A549 treated with AZD9567 at 1 μM for 4 hours (cell line): ENCODE measurements around the gene ABCB8. TPM values are rescaled to one million over a fixed set of nuclear protein-coding genes. Genes with fewer than 3 reads are reported as not detected.

Experiments used
- total RNA-seq: library from RNA; stranded (reverse); fragments of 200-300 nt; extraction: Qiagen RNA extraction; gene quantifications from 5 replicates; pipeline ENCODE4 v1.2.3, GENCODE V29; 2022; ENCODE audit not compliant: insufficient read depth

ABCB8 gene
- total RNA-seq, result 40.4 to 52.5 TPM (median 50.5 TPM) in 5 replicates

DNA sequence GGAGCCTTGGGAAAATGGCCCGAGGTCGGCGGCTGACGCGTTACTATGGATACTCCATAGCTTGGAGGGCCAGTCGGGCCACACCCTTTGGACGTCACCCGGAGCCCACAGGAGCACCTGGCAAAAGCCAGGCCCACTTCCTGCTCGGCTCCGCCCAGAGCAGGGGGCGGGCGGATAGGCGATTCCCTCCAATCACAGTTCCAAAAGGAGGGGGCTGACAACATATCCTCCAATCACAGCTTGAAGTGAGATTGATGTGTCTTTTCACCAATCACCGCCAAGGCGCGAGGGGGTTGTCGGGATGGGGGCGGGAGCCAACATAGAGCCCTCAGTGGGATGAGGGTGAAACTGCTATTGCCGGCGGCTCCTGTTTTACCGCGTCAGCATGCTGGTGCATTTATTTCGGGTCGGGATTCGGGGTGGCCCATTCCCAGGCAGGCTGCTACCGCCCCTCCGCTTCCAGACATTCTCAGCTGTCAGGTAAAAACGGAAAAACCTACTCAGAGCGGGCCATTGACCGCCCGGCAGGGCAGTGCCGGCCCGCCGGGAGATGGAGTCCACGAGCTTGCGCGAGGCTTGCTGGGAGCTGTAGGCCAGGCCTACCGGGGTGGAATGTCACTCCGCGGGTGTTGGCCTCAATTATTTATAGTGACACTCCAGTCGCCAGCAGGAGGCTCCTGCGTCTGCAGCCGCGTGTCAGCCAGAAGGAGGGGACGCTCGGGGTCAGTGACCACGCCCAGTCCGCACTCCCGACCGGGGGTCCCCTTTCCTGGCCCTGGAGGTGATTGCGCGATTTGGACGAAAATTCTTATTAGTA is at the start of gene ABCB8:
Gene ABCB8, plus strand, starts transcription at position 320 of the 817 bp plus-strand sequence. Its CDS starts 66 bp downstream, at position 386.

GRCh38 chr7:150990416-150991186 is 37.6 kb upstream of the ABCB8 start, which contains the start of gene NOS3:
Gene NOS3 (plus strand): TSS chr7:150991017. CDS start chr7:150993804, 2,787 bp downstream.

DNA sequence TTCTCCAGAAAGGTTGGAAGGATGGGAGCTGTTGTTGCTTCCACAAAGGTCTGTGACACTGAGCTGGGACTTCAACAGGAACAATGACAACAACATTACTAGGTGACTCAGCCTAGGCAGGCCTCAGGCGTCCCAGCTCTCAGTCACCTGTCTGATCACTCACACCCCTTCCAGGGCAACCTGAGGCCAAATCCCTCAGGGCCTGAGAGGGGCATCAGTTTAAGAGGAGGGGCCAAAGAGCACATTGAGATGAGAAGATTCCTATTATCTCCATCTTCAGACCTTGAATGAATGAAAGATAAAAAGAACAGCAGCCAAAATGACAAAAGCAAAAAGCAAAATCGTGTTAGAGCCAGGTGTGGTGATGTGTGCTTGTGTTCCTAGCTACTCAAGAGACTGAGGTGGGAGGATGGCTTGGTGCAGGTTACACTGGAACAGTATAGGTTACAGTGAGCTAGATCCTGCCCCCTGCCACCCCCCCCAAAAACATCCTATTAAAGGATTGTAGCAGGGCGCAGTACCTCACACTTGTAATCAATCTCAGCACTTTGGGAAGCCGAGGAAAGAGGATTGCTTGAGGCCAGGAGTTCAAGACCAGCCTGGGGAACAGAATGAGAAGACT is 3.7 kb upstream of the ABCB8 start, which contains the start of gene ATG9B:
Gene ATG9B, minus strand, starts transcription at position 60 of the 622 bp plus-strand sequence. CDS start 71 bp downstream, outside the sequence.

DNA sequence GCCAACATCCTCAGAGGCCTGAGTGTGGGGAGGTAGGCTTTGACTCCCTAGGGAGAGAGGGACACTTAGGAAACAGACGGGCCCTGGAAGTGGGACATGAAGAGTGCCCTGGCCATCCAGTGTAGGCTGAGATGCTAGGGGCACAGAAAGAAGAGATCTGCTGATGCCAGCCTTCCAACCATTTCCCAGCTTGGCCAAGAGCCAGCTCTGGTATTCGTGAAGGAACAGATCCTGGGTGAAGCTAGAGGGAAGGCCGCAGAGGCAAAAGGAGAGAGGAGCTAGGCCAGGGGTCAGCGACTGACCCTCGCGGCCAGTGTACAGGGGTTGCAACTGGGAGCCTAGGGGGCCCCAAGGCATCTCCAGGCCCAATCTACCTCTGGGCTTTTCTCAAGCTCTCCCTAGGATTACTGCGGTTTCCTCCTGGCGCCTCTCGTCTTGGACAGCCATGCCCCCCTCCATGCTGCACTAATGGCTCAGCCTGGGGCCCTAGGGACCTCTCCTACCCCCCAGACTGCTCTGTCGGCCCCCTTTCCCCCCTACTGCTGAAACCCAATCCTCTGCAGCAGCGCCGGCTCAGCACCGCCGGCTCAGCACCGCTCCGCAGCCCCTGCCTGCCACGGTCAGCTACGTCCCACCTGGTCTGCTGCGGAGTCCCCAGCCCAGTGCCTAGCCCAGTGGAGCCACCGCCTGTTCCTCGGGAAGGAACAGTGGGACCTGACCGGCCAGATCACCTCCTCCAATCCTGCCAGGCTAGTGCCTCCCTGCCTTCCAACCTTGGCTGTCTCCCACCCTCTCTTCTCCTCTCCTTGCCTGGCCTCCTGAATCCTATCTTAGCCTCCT is 19.9 kb downstream of the ABCB8 start, which contains the start of gene ASIC3:
Gene ASIC3, plus strand, starts transcription at position 556 of the 840 bp plus-strand sequence. CDS start 355 bp downstream, outside the sequence.

GRCh38 chr7:151057506-151057988 is 29.3 kb downstream of the ABCB8 start, which contains the start of gene CDK5:
Gene CDK5 (minus strand): TSS chr7:151057897. CDS start chr7:151057848, 49 bp downstream.

GRCh38 chr7:151059367-151060112 is 31.3 kb downstream of the ABCB8 start, which contains the start of gene SLC4A2:
Gene SLC4A2 (plus strand): TSS chr7:151059589. CDS start chr7:151061988, 2,399 bp downstream.

DNA sequence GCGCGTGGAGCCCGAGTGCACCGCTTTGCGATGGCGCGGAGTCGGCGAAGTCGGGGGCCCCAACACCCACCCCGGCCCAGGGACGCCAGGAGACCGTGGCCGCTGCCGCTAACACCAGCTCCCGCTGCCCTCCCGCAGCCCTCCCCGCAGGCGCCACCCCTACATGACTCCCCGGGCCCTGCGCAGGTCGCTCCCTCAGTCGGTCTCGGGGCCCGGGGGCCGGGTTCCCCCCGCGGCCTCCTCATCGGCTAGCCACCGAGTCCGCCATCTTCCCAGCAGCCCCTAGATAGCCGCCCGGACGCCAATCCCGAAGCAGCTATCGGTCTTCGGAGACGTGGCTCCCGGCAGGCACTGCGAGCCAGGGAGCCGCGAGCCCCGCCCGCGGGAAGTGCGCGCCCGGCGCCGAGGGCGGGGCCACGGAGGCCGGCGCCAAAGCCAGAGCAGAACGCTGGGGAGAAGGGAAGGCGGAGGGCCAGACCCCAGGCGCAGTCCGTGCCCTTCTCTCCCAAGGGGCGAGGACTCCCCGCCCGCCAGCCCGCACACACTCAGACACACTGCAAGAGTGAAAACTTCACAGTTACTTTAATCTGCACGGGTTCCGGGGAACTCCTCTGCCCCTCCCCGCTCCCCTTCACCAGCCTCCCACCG is 52.4 kb downstream of the ABCB8 start, which contains the start of gene FASTK:
Gene FASTK, minus strand, starts transcription at position 288 of the 648 bp plus-strand sequence. Its CDS starts 43 bp downstream, at position 245.

DNA sequence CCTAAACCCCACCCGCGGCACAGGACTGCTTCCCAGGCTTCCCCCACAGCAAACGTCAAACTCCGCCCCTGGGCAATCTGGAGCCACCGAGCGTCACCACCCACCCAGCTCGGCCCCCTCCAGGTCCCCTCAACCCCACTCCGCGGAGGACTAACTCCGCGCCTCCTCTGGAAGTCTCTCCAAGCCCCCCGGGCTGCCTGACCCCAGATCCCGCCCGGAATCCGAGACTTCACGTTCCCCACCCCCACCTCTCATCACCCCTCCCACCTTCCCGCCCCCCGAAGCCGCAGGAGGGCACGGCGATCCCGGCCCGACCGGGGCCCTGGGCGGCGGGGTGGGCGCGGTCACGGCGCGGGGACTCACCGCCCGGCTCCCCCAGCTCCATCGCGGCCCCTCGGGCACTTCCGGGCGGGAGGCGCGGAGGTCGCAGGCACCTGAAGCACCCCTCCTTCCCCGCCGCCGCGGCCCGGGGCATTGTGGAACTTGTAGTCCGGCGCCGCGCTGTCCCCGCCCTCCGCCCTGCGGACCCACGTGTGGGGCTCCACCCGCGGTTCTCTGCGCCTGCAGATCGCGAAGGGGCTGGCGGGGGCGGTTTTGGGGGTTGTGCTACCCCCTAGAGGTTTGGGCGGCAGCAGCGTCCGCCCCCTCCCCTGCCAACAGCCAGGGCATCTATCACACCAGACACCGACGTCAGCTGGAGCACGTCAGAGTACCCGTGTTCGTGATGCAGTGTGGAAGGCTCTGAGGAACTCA is 55.0 kb downstream of the ABCB8 start, which contains the start of gene TMUB1:
Gene TMUB1, minus strand, starts transcription at position 423 of the 753 bp plus-strand sequence. CDS start 930 bp downstream, outside the sequence.

GRCh38 chr7:151085691-151086620 is 57.7 kb downstream of the ABCB8 start, which contains the start of gene AGAP3:
Gene AGAP3 (plus strand): TSS chr7:151086475. CDS start chr7:151086742, 267 bp downstream.

Other genes starting within 250 kb of the ABCB8 start
- 0.14 to 0.24 TPM in 2 of 5 replicates, not detected in the others for gene TMEM176B, start 228.1 kb upstream of the ABCB8 start, total RNA-seq
- 0.19 TPM in 1 of 5 replicates, not detected in the others for gene TMEM176A, start 227.7 kb upstream of the ABCB8 start, total RNA-seq
- gene AOC1, start 175.9 kb upstream of the ABCB8 start, total RNA-seq, result 0.03 to 0.07 TPM in 2 of 5 replicates, not detected in the others
- gene KCNH2, start 50.1 kb upstream of the ABCB8 start, total RNA-seq, result 0.74 to 1.6 TPM (median 1.5 TPM) in 5 replicates
- gene NOS3, start 37.4 kb upstream of the ABCB8 start, total RNA-seq, result 0.15 to 0.42 TPM (median 0.24 TPM) in 4 of 5 replicates, not detected in the other
- 0.54 to 0.91 TPM (median 0.71 TPM) in 4 of 5 replicates, not detected in the other for gene ATG9B, start 4.0 kb upstream of the ABCB8 start, total RNA-seq
- gene ASIC3, start 20.1 kb downstream of the ABCB8 start, total RNA-seq, result 7.7 to 12.8 TPM (median 10.8 TPM) in 5 replicates
- gene CDK5, start 29.4 kb downstream of the ABCB8 start, total RNA-seq, result 29.7 to 38.6 TPM (median 30.6 TPM) in 5 replicates
- gene SLC4A2, start 31.1 kb downstream of the ABCB8 start, total RNA-seq, result 149 to 274 TPM (median 247 TPM) in 5 replicates
- gene FASTK, start 52.4 kb downstream of the ABCB8 start, total RNA-seq, result 50.3 to 91.6 TPM (median 84.4 TPM) in 5 replicates
- 29.4 to 54.1 TPM (median 48.7 TPM) in 5 replicates for gene TMUB1, start 55.0 kb downstream of the ABCB8 start, total RNA-seq
- gene AGAP3, start 58.0 kb downstream of the ABCB8 start, total RNA-seq, result 41.3 to 67.4 TPM (median 64.9 TPM) in 5 replicates
- 0.07 to 0.13 TPM (median 0.09 TPM) in 3 of 5 replicates, not detected in the others for gene GBX1, start 139.2 kb downstream of the ABCB8 start, total RNA-seq
- not detected in 5 replicates for gene ASB10, start 158.8 kb downstream of the ABCB8 start, total RNA-seq
- not detected in 5 replicates for gene H2BK1, start 182.0 kb downstream of the ABCB8 start, total RNA-seq
- 53.3 to 66.9 TPM (median 60.8 TPM) in 5 replicates for gene ABCF2, start 198.8 kb downstream of the ABCB8 start, total RNA-seq
- 35.0 to 48.9 TPM (median 44.8 TPM) in 5 replicates for gene CHPF2, start 204.0 kb downstream of the ABCB8 start, total RNA-seq
- gene SMARCD3, start 220.2 kb downstream of the ABCB8 start, total RNA-seq, result 4.3 to 8.8 TPM (median 8.1 TPM) in 5 replicates